ENCODE measurements around the gene NOP9.

The NOP9 gene

DNA sequence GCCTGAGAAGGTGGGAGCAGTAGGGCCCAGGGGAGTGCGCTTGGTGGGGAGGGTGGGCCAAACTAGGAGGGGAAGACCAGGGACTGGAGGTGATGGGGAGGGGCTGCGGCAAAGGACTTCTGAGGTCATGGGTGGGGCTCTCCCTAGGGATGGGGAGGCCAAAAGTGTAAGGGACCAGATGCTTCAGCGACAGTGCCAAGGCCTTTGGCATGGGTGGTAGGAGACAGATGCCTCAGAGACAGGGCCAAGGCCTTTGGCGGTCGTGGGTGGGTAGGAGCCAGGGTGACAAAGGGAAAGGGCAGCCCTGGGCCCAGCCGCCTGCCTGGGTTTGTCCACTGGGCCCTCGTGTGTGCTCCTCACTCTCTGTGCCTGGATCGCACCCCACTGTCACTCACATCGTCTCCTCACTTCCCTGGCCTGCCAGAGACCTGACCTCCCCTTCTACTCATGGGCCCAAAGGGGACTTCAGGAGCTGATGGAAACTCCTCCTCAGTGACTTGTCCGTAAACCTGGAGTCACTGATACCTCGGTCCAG lies 15.1 kb upstream of the NOP9 start:
- DNase-seq: no peak

DNA sequence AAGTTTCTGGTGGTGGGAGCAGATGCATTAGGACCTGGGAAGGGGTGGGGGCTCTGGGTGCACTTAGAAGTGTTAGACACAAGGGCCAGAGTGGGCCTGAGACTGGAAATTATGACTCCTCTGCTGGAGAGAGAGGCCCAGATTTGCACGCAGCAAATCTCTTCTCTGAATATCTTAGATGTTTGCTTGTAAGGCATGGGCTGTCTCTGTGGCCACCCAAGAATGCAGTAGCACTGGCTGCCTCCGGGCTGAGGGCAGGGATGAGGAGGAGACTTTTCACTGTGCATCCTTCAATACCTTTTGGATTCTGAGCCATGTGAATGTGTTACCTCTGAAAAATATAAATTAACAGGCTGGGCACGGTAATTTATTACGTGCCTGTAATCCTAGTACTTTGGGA lies 14.3 kb upstream of the NOP9 start:
- no peak for DNase-seq

DNA sequence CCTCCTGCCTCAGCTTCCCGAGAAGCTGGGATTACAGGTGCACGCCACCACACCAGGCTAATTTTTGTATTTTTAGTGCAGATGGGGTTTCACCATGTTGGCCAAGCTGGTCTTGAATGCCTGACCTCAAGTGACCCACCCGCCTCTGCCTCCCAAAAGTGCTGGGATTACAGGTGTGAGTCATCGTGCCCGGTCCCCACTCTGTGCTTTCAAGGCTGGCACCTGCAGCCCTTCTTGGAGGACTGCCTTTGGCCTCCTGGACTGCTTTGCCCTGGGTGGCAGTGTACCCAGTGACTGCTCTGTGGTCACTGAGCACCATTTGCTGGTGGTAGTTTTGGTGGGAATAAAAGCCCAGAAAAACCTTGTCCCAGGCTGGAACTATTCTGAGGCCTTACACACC lies 12.7 kb upstream of the NOP9 start:
- no peak for DNase-seq

DNA sequence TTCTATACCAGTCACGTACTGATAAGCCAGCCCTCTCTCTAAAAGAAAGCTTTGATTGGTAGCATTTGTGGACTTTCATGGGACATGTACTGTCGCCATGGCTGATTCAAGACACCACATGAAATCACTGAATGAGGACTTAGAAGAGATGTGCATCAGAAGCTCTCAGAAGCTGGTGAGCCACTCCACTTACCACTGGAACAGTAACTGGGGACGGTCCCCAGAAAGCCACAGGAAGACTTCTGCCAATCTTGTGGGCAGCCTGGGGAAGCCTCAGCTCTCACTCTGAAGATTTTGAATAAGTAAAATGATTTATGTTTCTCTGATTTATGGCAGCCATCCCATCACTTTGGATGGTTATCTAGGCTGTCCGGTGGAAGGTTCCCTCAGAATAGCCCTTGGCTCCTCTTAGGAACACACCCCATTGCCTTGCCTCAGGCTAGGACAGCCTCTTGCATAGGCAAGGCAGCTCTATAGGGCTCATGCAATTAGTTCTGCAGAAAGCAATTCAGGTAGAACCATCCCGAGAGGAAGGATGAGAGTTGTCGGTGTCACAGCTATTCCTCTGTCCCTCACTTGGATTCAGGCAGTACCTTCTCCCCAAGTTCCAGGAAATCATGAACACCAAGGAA lies 9.9 kb upstream of the NOP9 start:
- DNase-seq: no peak

DNA sequence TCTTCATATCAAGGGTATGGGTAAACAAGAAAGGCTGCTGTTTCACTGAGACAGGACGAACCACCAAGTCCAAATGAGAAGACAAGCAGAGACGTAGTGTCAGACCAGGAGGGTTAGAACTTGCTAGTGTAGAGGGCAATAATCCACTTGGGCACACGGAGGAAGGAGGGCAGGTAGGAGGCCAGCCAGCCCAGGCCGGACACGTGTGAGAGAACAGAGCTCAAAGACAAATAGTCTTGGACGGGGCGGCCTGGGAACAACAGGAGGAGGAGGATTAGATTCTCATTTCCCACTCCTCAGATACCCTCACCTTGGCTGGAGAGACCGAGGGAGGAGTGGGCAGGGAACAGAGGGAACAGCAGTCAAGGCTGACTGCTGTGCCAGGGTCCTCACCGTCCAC lies 8.9 kb upstream of the NOP9 start:
- no peak for DNase-seq

DNA sequence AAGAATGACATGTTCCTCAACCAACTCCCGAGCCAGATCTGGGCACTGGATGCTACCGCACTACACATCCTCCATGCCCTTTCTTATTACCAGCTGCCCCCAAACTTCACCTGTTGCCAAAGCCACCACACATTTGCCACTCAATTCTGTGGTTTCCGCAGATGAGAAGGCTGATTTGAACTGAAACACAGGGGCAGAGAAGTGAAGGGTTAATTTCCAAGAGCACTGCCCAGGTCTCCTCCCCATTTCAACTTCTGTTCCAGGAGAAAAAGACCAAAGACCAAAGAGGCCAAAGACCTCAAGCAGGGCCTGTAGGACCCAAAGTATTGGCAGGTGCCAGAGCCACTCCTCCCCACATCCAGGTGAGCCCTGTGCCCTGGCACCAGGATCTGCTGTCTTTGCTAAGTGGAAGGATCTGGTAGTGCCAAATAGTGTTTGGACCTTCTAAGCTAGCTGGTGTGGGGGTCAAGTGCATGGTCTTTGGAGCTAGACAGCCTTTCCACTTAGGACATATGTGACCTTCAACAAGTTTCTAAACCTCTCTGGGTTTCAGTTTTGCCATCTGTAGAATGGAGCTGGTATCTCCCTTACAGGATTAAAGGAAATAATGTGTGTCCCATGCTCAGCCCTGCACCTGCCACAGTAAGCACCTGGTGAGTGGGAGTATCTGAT lies 8.1 kb upstream of the NOP9 start:
- no peak for DNase-seq

DNA sequence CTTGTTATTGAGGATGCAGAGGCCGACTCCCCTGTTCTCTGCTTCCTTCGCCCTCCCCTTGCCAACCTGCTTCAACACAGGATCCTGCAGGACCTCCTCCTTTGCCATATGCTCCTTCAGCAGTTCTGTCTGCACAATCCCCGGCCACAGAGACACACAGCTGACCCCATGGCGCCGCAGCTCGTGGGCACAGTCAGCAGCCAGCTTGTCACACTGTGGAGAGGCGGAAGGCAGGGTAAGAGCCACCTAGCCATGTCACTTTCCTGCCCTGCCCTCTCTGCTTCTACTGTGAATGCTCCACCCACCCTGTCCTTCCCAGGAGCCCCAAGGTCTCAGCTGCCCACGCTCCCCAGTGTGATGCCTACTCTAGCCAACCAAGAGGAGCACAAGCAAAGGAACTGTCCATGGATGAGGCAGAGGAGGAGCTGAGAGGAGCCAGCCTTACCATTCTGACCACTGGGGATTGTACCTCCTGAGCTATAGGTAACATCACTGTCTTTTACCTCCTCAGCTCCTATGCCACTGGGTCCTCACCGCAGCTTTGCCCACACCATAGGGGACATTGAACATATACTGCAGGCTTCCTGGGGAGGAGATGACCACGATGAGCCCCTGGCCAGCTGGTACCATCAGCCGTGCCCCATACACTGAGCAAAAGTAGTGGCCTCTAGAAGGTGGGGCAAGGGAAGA lies 7.4 kb upstream of the NOP9 start:
- DNase-seq: no peak

DNA sequence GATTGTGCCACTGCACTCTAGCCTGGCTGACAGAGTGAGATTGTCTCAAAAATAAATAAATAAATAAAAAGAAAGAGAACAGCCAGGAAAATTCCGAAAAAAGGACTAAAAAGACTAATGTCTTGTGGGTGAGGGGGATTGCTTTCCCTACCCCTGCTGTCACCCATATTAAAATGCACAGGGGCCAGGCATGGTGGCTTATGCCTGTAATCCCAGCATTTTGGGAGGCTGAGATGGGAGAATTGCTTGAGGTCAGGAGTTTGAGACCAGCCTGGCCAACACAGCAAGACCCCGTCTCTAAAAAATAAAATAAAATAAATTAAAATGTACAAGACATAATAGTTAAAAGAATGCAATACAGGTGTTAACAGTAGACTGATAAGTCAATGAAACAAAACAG lies 6.1 kb upstream of the NOP9 start:
- DNase-seq: no peak

DNA sequence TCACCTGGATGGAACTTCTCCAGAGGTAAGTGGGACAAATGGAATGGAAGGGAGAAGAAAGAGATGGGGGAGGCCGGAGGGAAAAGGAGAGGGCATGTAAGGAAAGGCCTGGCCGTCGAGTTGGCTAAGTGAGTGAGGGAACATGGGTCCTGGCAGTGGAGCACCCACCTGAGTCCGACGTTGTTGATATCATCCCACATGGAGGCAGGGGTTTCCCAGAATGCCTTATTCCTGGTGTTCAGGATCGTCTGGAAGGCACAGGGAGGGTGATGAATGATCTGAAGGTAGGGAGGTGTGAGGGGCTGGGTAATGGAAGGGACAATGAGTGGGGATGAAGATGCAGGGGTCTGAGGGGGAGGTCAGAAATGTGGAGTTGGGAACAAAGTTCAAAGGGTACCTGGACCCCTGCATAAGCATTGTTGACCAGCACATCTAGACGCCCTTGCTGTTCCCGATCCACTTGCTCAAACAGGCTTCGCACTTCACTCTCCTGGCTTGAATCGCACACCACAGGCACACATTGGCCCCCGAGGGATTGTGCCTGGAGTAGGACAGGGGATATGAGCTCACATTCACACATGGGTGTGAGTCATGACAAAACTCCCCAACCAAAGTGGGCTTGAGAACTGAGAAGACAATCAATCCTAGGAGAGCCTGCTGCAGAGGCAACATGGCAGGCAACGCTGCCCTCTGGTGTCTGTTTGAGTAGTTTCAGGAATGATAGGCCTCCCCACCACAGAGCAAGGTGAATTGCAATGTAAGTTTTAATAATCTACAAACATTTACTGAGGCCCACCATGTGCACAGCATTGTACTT lies 3.1 kb upstream of the NOP9 start:
- peak; percentile 37 for DNase-seq

DNA sequence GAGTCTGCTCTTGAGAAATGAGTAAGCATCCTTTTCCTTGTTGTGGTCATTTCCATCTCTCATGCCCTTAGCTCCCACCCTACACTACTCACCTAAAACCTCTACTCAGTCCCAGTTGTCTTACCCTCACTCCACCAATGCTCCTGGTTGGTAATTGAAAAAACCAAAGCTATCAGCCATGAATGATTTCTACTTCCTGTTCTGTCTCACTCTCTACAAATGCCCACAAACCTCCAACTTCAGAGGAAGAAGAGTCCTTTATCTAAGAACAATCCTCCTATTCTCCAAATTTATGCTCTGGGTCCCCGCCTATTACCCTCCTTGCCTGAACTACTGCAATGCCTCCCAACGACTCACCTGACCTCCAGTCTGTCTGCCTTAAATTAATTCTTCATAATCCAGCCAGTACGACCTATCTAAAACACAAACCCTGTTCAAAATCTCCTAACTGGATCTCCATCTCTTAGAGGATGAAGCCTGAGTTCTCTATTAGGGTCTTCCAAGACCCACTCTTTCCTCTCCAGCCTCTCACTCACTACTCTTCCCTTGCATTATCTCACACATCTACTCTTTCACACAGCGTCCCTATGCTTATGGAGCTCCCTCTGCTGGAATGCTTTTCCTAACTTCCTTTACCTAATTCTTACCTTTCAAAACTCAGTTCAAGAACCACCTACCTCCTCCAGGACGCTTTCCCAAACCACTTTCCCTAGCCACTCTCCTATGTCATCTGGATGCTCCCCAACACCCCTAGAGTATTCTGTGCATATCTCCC lies 2.3 kb upstream of the NOP9 start:
- DNase-seq: no peak

DNA sequence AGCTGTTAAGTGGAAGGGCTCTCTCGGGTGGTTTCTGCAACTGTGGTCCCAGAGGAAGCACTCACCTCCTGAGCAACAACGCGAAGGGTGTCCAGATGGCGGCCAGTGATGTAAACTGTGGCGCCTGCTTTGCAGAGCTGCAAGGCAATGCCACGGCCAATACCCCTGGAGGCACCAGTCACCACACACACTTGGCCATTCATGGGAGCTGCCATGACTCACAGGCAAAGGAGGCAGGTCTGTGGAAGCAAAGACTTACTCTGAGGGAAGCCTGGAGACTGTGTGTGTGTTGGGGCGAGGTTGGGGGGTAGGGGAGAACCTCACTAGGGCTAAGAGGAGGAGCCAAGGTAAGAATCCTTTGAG lies 777 bp upstream of the NOP9 start:
- no peak for DNase-seq

DNA sequence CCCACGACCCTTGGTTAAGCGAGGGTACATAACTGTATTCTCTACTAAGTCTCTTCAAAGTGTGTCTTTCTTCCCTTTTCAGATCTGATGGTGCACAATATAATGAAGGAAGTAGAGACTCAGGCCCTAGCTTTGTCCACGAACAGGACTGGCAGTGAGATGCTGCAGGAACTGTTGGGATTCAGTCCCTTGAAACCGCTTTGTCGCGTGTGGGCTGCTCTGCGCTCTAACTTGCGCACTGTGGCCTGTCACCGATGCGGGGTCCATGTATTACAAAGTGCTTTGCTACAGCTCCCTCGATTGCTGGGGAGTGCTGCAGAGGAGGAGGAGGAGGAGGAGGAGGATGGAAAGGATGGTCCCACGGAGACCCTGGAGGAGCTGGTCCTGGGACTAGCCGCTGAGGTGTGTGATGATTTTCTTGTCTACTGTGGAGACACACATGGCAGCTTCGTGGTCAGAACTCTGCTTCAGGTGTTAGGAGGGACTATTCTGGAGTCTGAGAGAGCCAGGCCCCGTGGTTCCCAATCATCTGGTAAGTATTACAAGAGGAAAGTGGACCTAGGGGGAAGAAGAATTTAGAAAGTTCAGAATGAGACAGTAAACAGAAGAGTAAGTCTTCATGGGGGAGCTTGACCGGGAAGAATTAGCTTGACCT lies 803 bp downstream of the NOP9 start:
- no peak for DNase-seq

DNA sequence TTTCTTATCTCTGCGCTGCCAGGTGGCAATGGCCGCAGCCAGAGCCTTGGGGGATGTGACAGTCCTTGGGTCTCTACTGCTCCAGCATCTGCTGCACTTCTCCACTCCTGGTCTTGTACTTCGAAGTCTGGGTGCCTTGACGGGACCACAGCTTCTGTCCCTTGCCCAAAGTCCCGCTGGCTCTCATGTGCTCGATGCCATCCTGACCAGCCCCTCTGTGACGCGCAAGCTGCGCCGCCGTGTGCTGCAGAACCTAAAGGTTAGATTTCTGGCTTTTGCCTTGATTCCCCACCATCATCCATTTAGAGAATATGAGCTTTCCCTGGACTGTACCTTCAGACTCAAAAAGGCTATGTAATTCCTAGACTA lies 4.4 kb downstream of the NOP9 start:
- no peak for DNase-seq

DNA sequence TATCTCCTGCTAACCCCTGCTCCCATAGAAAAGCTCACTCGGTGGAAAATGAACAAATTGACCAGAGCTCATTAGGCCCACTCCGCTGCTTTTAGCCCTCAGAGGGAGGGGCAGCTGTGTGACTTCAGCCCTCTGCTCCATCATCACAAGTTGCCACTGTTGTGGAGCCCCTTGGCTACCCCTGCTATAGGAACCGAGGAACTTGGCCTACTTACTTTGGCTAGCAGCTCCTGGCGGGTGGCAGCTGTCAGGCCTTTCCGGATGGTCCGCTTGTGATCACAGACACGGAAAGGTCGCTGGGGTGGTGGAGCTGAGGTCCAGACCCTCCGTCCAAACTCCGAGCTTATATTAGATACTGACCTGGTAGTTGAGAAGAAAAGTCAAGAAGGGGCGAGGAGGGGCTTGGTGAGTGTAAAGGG lies 7.5 kb downstream of the NOP9 start:
- DNase-seq: no peak

DNA sequence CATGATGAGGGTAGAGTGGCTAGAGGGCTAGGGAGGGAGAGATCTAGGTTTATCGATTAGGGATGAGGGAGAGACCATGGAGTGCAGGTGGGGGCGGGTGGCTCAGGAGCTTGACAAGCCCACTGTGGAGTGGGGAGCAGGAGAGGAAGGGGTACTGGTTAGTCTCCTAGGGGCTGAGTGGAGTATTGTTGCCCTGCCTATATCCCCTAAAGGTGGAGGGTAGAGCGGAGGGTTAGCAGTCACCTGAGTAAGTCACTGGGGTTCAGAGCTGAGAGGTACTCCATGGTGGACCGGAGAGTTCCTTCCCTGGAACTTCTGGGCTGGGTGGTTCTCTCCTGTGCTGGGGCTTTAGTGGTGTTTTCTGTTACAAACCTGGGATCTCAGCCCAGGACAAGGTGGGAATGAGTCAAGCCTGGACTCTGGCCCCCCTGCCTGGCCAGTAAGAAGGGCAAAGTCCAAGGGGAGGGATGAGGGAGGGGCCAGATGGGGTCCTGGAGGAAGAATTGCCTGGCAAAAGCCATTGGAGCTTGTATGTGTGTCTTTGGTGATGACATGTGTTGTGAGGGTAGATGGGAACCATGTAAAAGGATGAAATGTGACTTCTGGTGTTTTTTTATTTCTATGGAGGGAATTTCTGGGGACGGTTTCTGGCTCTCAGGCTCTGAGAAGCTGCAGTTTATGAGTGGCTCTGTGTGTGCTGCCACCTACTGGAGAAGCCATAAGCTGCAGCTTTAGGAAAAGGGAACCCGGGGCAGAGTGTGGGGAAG lies 8.1 kb downstream of the NOP9 start, which contains the start of gene CIDEB:
CIDEB (minus strand) TSS at position 403 of the 767 bp plus-strand sequence; CDS start at position 284, 119 bp downstream.
- DNase-seq: no peak

DNA sequence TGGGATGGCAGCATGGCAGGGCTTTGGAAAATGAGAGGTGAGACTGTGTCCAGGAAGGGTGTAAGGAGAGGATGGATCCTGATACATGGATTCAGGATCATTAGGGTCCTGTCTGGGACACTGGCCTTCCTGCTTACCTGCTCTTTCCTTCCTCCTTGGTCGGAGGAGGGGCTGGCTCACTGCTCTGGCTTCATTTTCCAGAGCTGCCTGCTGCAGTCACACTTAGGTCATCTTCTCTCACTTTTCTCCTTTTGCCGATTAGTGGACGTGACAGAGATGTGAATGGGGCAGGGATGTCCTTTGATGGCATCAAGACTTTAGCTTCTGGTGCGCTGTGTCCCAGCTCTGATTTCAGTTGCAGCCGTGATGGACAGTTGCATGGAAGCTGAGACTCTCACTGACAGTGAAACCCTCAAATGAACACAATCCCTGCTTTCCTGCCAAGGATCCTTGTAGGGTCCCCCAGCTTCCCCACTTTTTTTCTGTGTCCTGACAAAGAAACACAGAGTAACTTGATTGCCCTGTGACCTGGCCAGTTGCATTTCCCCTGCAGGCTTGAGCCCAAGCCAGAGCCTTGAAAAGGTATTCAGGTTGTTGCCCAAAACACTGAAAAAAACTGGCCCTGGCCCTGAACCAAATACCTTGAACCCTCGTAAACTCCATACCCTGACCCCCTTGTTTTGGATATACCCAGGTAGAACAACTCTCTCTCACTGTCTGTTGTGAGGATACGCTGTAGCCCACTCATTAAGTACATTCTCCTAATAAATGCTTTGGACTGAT lies 8.9 kb downstream of the NOP9 start:
- DNase-seq: no peak

DNA sequence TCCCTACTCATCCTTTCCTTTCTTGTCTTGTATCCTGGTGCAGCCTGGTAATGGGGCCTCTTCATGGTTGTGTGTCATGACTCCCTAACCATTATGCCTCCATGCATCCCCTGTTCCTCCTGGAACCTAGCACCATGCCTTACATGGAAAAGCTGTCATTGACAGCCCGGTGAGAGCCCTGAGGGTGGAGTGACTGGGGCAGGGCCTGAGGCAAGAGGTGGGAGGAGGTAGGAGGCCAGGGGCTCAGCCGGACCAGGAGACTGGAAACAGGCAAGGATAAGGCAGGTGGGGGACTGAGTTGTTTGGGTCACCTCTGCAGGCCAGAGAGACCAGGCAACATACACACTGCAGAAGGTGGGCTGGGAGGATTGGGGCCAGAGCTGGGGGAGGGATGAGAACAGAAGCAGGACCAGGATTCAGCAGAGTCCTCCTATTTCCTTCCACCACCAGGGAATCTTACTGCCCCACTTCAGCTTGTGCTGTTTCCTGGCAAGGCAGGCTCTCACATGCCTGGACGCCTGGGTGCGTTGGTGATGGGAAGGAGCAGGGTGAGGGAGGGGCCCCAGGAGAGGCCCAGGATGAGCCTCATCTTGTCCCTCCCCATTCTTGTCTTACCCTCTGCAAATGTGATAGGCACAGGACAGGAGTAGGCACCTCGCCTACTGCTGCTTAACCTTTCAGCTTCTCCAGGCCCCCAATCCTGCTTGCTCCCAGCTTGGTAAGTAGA lies 10.1 kb downstream of the NOP9 start, which contains the start of gene LTB4R2:
LTB4R2 (plus strand) TSS at position 603 of the 727 bp plus-strand sequence. CDS start 525 bp downstream, outside the sequence.
- no peak for DNase-seq

DNA sequence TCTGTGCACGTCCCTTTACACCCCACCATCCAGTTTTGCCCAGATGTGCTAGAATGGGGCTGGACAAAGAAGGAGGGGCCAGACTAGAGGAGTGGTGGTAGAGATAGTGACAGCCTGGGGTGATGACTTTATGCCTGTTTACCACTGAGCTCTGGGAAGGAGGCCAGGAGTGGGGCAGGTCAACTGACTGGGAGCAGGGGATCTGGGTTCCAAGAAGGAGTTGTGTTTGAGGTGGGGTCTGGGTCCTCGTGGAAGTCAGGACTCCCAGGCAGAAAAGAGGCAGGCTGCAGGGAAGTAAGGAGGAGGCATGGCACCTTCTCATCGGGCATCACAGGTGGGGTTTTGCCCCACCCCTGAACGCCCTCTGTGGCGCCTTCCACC lies 10.6 kb downstream of the NOP9 start:
- no peak for DNase-seq

Measured in midbrain (tissue), 1 donor.